ENCODE data around the gene ASB18.
"Not testable (repeated sequence)": the region's sequence is repeated elsewhere in the genome, so short reads cannot be mapped to it uniquely, and the experiment has no call there.

Gene ASB18

GRCh38 chr2:236298924-236299475, 34.8 kb upstream of the ASB18 start:
- H3K4me3 ChIP-seq: no peak overlapping the region
- H3K9ac ChIP-seq: no peak overlapping the region
- H4K20me1 ChIP-seq: no peaks in the 10 kb centered on the region
- no peak for TF ChIP-seq Cebpa-rat (IDR thresholded peaks at IDR 0.05)
- H3K36me3 ChIP-seq: no peaks in the 10 kb centered on the region
- H3K27ac ChIP-seq: no peak overlapping the region
- H3K9me3 ChIP-seq: peaks cover 14% of the 10 kb centered on the region; the same call in 1 of the 2 replicates
- H3K4me2 ChIP-seq: no peak overlapping the region
- no peaks in the 10 kb centered on the region for H3K27me3 ChIP-seq
- 0 out of 2 replicates have a peak, but pooled peaks cover 4% of the 10 kb centered on the region for H3K4me1 ChIP-seq

- no peak for TF ChIP-seq Cebpa-rat (IDR thresholded peaks at IDR 0.05)
- Histone ChIP-seq H3K9me3 (peaks cover 14% of the 10 kb centered on the region; the same call in 1 of the 2 replicates), H3K4me1 (0 out of 2 replicates have a peak, but pooled peaks cover 1% of the 10 kb centered on the region), H3K4me2 (no peak overlapping the region), H3K27me3 (no peaks in the 10 kb centered on the region), H3K36me3 (no peaks in the 10 kb centered on the region), H3K4me3 (no peak overlapping the region), H3K9ac (no peak overlapping the region), H4K20me1 (no peaks in the 10 kb centered on the region), H3K27ac (no peak overlapping the region)
These were observed 31.3 kb upstream of the ASB18 start for GRCh38 chr2:236295481-236295880.

DNA sequence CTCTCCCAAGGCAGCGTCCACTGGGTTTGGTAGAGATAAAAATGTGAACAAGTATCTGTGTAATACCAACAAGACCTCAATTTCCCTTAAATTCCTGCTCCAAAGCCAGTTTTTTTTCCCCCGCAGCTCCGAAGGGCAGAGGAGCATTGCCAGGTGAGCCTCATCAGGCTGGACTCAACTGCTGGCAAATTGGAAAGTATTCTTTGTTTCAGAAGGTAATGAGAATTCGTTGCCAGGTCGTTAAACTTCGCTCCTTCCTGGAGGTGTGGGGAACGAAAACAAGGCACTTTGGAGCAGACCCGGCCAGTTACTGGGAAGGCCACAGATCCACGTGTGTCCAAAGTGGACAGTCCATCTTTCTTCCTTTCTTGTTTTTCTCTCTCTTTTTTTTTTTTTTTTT, 30.4 kb upstream of the ASB18 start:
- Histone ChIP-seq H3K27ac (no peak overlapping the region), H3K9me3 (peaks cover 10% of the 10 kb centered on the region; the same call in 1 of the 2 replicates), H3K9ac (no peak overlapping the region), H3K36me3 (no peaks in the 10 kb centered on the region), H3K27me3 (no peaks in the 10 kb centered on the region), H3K4me1 (no peaks in the 10 kb centered on the region), H3K4me3 (no peak overlapping the region), H4K20me1 (no peaks in the 10 kb centered on the region), H3K4me2 (no peak overlapping the region)
- no peak for TF ChIP-seq Cebpa-rat (IDR thresholded peaks at IDR 0.05)

DNA sequence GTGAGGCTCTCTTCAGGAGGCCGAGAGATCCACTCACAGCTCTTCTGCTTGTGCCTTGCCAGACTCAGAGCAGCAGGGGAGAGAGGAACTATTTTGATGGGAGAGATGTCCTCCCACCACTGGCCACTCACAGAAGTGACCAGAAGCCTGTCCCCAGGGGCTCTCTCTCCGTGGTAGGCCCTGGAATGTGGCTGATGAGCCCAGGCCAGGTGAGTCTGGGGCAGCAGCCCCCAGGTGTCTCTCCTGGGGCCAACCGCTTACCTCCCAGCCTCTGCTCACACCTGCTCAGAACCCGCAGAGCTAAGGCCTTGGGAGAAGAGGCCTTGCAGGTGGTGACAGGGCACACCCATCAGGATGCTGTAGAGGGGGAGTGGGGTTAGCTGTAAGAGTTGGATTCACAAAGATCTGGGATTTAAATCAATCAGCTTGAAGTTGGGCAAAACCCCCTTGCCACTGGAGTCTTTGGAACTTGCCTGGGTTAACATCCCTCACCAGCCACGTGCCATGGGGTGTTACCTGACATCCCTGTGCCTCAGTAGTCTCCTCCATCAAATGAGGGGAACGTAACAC, 29.1 kb upstream of the ASB18 start:
- H3K27ac ChIP-seq: no peak overlapping the region
- H3K4me3 ChIP-seq: no peak overlapping the region
- H3K4me2 ChIP-seq: no peak overlapping the region
- no peaks in the 10 kb centered on the region for H3K27me3 ChIP-seq
- no peaks in the 10 kb centered on the region for H3K9me3 ChIP-seq
- no peak overlapping the region for H3K9ac ChIP-seq
- H3K36me3 ChIP-seq: no peaks in the 10 kb centered on the region
- TF ChIP-seq Cebpa-rat (IDR thresholded peaks at IDR 0.05): no peak
- H4K20me1 ChIP-seq: no peaks in the 10 kb centered on the region
- H3K4me1 ChIP-seq: no peaks in the 10 kb centered on the region

GRCh38 chr2:236291911-236292310, 27.7 kb upstream of the ASB18 start:
- no peak for TF ChIP-seq Cebpa-rat (IDR thresholded peaks at IDR 0.05)
- no peak overlapping the region for H3K9ac ChIP-seq
- no peaks in the 10 kb centered on the region for H4K20me1 ChIP-seq
- no peak overlapping the region for H3K4me2 ChIP-seq
- no peaks in the 10 kb centered on the region for H3K36me3 ChIP-seq
- no peak overlapping the region for H3K27ac ChIP-seq
- no peaks in the 10 kb centered on the region for H3K4me1 ChIP-seq
- no peaks in the 10 kb centered on the region for H3K9me3 ChIP-seq
- no peak overlapping the region for H3K4me3 ChIP-seq
- H3K27me3 ChIP-seq: no peaks in the 10 kb centered on the region

DNA sequence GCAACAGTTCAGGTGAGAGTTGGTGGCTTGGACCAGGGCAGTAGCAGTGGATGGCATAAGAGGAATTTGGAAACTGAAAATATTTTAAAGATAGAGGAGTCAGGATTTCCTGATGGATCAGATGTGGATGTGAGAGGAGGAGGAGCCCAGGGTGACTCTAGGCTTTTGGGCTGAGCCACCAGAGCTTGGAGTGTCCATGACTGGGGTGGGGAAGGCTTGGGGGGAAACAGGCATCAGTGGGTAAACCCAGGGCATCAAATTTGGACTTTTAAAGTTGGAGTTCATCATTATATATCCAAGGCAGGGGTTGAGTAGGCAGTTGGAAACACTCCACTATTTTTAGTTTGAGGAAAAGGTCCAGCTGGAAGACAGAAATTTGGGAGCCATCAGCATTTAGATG, 27.3 kb upstream of the ASB18 start:
- H3K4me1 ChIP-seq: no peaks in the 10 kb centered on the region

GRCh38 chr2:236290742-236291425, 26.7 kb upstream of the ASB18 start:
- Histone ChIP-seq H3K4me3 (no peak overlapping the region), H3K4me1 (no peaks in the 10 kb centered on the region), H3K9ac (no peak overlapping the region), H3K27me3 (no peaks in the 10 kb centered on the region), H3K27ac (no peak overlapping the region), H3K4me2 (no peak overlapping the region), H4K20me1 (no peaks in the 10 kb centered on the region), H3K9me3 (no peaks in the 10 kb centered on the region), H3K36me3 (no peaks in the 10 kb centered on the region)
- no peak for TF ChIP-seq Cebpa-rat (IDR thresholded peaks at IDR 0.05)

More for the DNA sequence above, 27.3 kb upstream of the ASB18 start:
- Histone ChIP-seq H3K27ac (no peak overlapping the region), H3K9me3 (no peaks in the 10 kb centered on the region), H4K20me1 (no peaks in the 10 kb centered on the region), H3K27me3 (no peaks in the 10 kb centered on the region), H3K9ac (no peak overlapping the region), H3K4me3 (no peak overlapping the region), H3K36me3 (no peaks in the 10 kb centered on the region), H3K4me2 (no peak overlapping the region)
- no peak for TF ChIP-seq Cebpa-rat (IDR thresholded peaks at IDR 0.05)

DNA sequence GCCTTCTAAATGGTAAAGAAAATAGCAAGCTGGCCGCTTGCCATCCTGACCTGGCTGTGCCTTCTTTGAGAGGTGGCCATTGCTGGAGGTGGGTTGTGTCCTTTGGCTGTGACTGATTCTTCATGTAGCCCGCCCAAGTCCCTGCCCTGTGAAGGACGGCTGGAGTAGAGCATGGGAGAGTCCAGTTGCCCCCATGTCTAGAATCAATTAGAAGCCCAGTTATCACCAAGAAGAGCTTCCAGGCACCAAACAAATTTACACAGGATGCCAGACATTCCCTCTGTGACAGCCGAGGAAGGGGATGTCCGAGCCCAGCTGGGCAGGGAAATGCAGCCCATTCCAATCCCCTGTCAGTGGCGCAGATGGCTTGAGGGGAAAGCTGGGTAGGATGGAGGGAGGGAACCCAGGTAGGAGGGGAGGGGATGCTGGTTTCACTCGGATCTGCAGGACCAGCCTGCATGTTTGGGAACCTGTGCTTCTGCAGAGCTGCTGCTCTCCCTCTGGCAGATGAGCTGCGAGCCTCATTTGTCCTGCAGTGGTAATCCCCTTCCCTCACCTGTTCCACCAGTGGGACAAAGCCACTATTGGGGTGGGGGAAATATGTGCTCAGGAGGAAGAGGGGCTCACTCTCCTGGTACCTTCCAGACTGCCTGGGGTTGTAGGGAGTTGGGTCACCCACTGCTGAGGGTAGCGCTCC, 25.7 kb upstream of the ASB18 start:
- no peaks in the 10 kb centered on the region for H3K9me3 ChIP-seq
- no peak overlapping the region for H3K4me3 ChIP-seq
- no peak overlapping the region for H3K27ac ChIP-seq
- no peak for TF ChIP-seq Cebpa-rat (IDR thresholded peaks at IDR 0.05)
- H3K36me3 ChIP-seq: no peaks in the 10 kb centered on the region
- H3K4me1 ChIP-seq: no peaks in the 10 kb centered on the region
- no peaks in the 10 kb centered on the region for H3K27me3 ChIP-seq
- H3K4me2 ChIP-seq: no peak overlapping the region
- H3K9ac ChIP-seq: no peak overlapping the region
- H4K20me1 ChIP-seq: no peaks in the 10 kb centered on the region

DNA sequence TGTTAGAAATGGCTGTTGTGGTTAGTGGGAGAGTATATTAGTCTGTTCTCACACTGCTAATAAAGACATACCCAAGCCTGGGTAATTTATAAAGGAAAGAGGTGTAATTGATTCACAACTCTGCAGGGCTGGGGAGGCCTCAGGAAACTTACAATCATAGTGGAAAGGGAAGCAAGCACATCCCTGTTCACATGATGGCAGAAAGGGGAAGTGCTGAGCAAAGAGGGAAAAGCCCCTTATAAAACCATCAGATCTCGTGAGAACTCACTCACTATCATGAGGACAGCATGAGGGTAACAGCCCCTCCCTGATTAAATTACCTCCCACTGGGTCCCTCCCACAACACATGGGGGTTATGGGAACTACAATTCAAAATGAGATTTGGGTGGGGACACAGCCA, 24.2 kb upstream of the ASB18 start:
- not testable (repeated sequence) for H3K4me1 ChIP-seq, H4K20me1 ChIP-seq, H3K36me3 ChIP-seq, H3K27me3 ChIP-seq, H3K9me3 ChIP-seq, H3K4me2 ChIP-seq, H3K27ac ChIP-seq, H3K4me3 ChIP-seq, H3K9ac ChIP-seq

- Histone ChIP-seq H3K9ac (no peak overlapping the region), H3K36me3 (no peaks in the 10 kb centered on the region), H3K27me3 (no peaks in the 10 kb centered on the region), H3K4me2 (no peak overlapping the region), H4K20me1 (no peaks in the 10 kb centered on the region), H3K4me1 (no peaks in the 10 kb centered on the region), H3K9me3 (0 out of 2 replicates have a peak, but pooled peaks cover 4% of the 10 kb centered on the region), H3K27ac (no peak overlapping the region), H3K4me3 (no peak overlapping the region)
- TF ChIP-seq Cebpa-rat (IDR thresholded peaks at IDR 0.05): no peak
These were observed 23.4 kb upstream of the ASB18 start for GRCh38 chr2:236287656-236288055.

Data from BLaER1 (cell line).